Loucy (cell line): ENCODE data around the gene ZNF316.

Source experiments
- CTCF ChIP-seq: fragments of 200-600 bp; sonication (generic); conservative IDR thresholded peaks from 2 replicates; pipeline ENCODE4 v1.5.1; 2014; ENCODE audit warnings: mild to moderate bottlenecking, antibody characterized with exemption, low read length
- EZH2phosphoT487 ChIP-seq: fragments of 200-600 bp; IDR thresholded peaks from 2 replicates; pipeline ENCODE4 v1.6.1; 2018; ENCODE audit warnings: antibody characterized with exemption, mild to moderate bottlenecking, moderate library complexity, borderline replicate concordance

- TF ChIP-seq CTCF (no peak), EZH2phosphoT487 (no peak)
Observed at GRCh38 chr7:6639032-6639431, 1.9 kb downstream of the ZNF316 start.
